Peyer's patch (tissue), 4 donors: ENCODE measurements around the gene ULK3.

Source experiments
- CTCF ChIP-seq, 6 experiments: fragments of 450-650 bp in 4 of 6; fragments of 200-600 bp in 2 of 6; sonication (generic) in 1 of 6; IDR thresholded peaks; one replicate each; pipeline ENCODE4 v1.5.1; 2017 to 2019; ENCODE audit warnings: antibody characterized with exemption in 6 of 6, mild to moderate bottlenecking in 3 of 6, moderate library complexity in 1 of 6
- POLR2A ChIP-seq, 2 donors: fragments of 450-650 bp; IDR thresholded peaks; one replicate each; pipeline ENCODE4 v1.5.1; 2017; ENCODE audit warnings: antibody characterized with exemption in 2 of 2, mild to moderate bottlenecking in 2 of 2, moderate library complexity in 2 of 2

GRCh38 chr15:74889390-74889882, 46.5 kb upstream of the ULK3 start:
- TF ChIP-seq POLR2A (IDR thresholded peaks at IDR 0.05): no peak
- TF ChIP-seq CTCF (IDR thresholded peaks at IDR 0.05): no peak
